Astrocyte (in vitro differentiated cells and primary cell): ENCODE data around the gene OSBPL6. TPM values are rescaled to one million over a fixed set of nuclear protein-coding genes. Genes with fewer than 3 reads are reported as not detected.

Source experiments
- DNase-seq: peaks from one replicate; pipeline ENCODE4 v3.0.0-alpha.2; 2010; ENCODE audit warnings: low read depth
- FAIRE-seq: peaks from 2 replicates; lab custom pipeline; 2011; peaks lifted over from hg19 to GRCh38; lab: Jason Lieb, UNC
- H2AFZ ChIP-seq: 2 replicates; pipeline ENCODE4 v1.6.0; 2012; ENCODE audit warnings: low read depth, low read length, inconsistent platforms
- H3K27ac ChIP-seq: 2 replicates; pipeline ENCODE4 v1.5.1; 2011; ENCODE audit warnings: low read depth, low read length, inconsistent platforms
- H3K27me3 ChIP-seq: 2 replicates; pipeline ENCODE4 v1.6.0; 2011; ENCODE audit warnings: low read length, inconsistent platforms; ENCODE audit not compliant: insufficient read depth
- H3K36me3 ChIP-seq: 2 replicates; pipeline ENCODE4 v1.5.1; 2011; ENCODE audit warnings: low read length, inconsistent platforms; ENCODE audit not compliant: insufficient read depth
- H3K4me1 ChIP-seq: 2 replicates; pipeline ENCODE4 v1.5.1; 2011; ENCODE audit warnings: low read length, inconsistent platforms; ENCODE audit not compliant: insufficient read depth
- H3K4me2 ChIP-seq: 2 replicates; pipeline ENCODE4 v1.6.0; 2012; ENCODE audit warnings: low read length, inconsistent platforms
- H3K4me3 ChIP-seq: 2 replicates; pipeline ENCODE4 v1.5.1; 2011; ENCODE audit warnings: low read depth, mild to moderate bottlenecking, low read length, inconsistent platforms; ENCODE audit not compliant: insufficient read depth
- H3K79me2 ChIP-seq: 2 replicates; pipeline ENCODE4 v1.6.0; 2012; ENCODE audit warnings: mild to moderate bottlenecking, low read length, inconsistent platforms; ENCODE audit not compliant: insufficient read depth
- H3K9ac ChIP-seq: 2 replicates; pipeline ENCODE4 v1.6.0; 2012; ENCODE audit warnings: mild to moderate bottlenecking, low read length, inconsistent platforms
- H3K9me3 ChIP-seq: 2 replicates; pipeline ENCODE4 v1.5.1; 2012; ENCODE audit warnings: low read depth, mild to moderate bottlenecking, low read length, inconsistent platforms; ENCODE audit not compliant: insufficient read depth
- H4K20me1 ChIP-seq: 2 replicates; pipeline ENCODE4 v1.6.0; 2012; ENCODE audit warnings: low read length, inconsistent platforms; ENCODE audit not compliant: insufficient read depth
- H3K27ac Mint-ChIP-seq: one replicate; pipeline ENCODE4 v1.8.0; 2021; ENCODE audit warnings: mild to moderate bottlenecking, mixed read lengths; ENCODE audit not compliant: unreplicated experiment
- H3K27me3 Mint-ChIP-seq: one replicate; pipeline ENCODE4 v1.8.0; 2021; ENCODE audit warnings: low read depth, mixed read lengths; ENCODE audit not compliant: unreplicated experiment
- H3K36me3 Mint-ChIP-seq: one replicate; pipeline ENCODE4 v1.8.0; 2021; ENCODE audit warnings: low read depth, mixed read lengths; ENCODE audit not compliant: unreplicated experiment
- H3K4me1 Mint-ChIP-seq: one replicate; pipeline ENCODE4 v1.8.0; 2021; ENCODE audit warnings: low read depth, mixed read lengths; ENCODE audit not compliant: unreplicated experiment
- H3K4me3 Mint-ChIP-seq: one replicate; pipeline ENCODE4 v1.8.0; 2021; ENCODE audit warnings: mild to moderate bottlenecking, moderate library complexity, mixed read lengths; ENCODE audit not compliant: unreplicated experiment
- H3K9me3 Mint-ChIP-seq: one replicate; pipeline ENCODE4 v1.8.0; 2021; ENCODE audit warnings: mild to moderate bottlenecking, mixed read lengths; ENCODE audit not compliant: unreplicated experiment
- CTCF ChIP-seq: IDR thresholded peaks from 2 replicates; pipeline ENCODE4 v1.5.1; 2011; ENCODE audit warnings: low read depth, mild to moderate bottlenecking, inconsistent platforms, low read length, moderate library complexity; ENCODE audit not compliant: insufficient read depth
- EZH2 ChIP-seq: IDR thresholded peaks from 2 replicates; pipeline ENCODE4 v1.6.1; 2012; ENCODE audit warnings: mild to moderate bottlenecking, low read length, inconsistent platforms; ENCODE audit not compliant: insufficient read depth
- total RNA-seq: library from RNA; stranded (reverse); gene quantifications from 2 replicates; pipeline ENCODE4 v1.2.1, GENCODE V29; 2021

OSBPL6 gene
- total RNA-seq, 1 donor from 2014 or later: 13.4 TPM

GRCh38 chr2:178449700-178450523, 255.6 kb downstream of the OSBPL6 start:
- DNase-seq (no peak), FAIRE-seq (no peak)
- Histone ChIP-seq H3K4me1 (peaks cover 14% of the 10 kb centered on the region), H3K27ac (peak overlapping the region; percentile 97), H3K9me3 (no peaks in the 10 kb centered on the region), H3K9ac (peak overlapping the region; percentile 98), H4K20me1 (peaks cover 36% of the 10 kb centered on the region), H3K27me3 (no peaks in the 10 kb centered on the region), H3K4me2 (peak overlapping the region; percentile 98), H3K4me3 (peak overlapping the region; percentile 89), H3K79me2 (peaks cover 43% of the 10 kb centered on the region), H3K36me3 (peaks cover 24% of the 10 kb centered on the region), H2AFZ (peak overlapping the region; percentile 94)
- no peaks in the 10 kb centered on the region for H3K9me3 Mint-ChIP-seq
- TF ChIP-seq CTCF (no peak), EZH2 (no peak)
- peaks cover 9% of the 10 kb centered on the region for H3K36me3 Mint-ChIP-seq
- H3K4me3 Mint-ChIP-seq: peak overlapping the region; percentile 92
- H3K4me1 Mint-ChIP-seq: peaks cover 22% of the 10 kb centered on the region
- H3K27ac Mint-ChIP-seq: peak overlapping the region; percentile 89
- H3K27me3 Mint-ChIP-seq: no peaks in the 10 kb centered on the region

GRCh38 chr2:178450524-178450773, 256.1 kb downstream of the OSBPL6 start:
- no peaks in the 10 kb centered on the region for H3K27me3 Mint-ChIP-seq
- peak overlapping the region; percentile 98 for H3K4me2 ChIP-seq
- H3K9me3 ChIP-seq: no peaks in the 10 kb centered on the region
- H3K9me3 Mint-ChIP-seq: no peaks in the 10 kb centered on the region
- FAIRE-seq: no peak
- H3K4me3 ChIP-seq: peak overlapping the region; percentile 89
- H3K36me3 Mint-ChIP-seq: peaks cover 9% of the 10 kb centered on the region
- H3K4me1 ChIP-seq: peaks cover 14% of the 10 kb centered on the region
- H4K20me1 ChIP-seq: peaks cover 32% of the 10 kb centered on the region
- H3K4me3 Mint-ChIP-seq: peak overlapping the region; percentile 92
- peaks cover 41% of the 10 kb centered on the region for H3K79me2 ChIP-seq
- H3K27ac Mint-ChIP-seq: peak overlapping the region; percentile 89
- peaks cover 24% of the 10 kb centered on the region for H3K4me1 Mint-ChIP-seq
- H3K36me3 ChIP-seq: peaks cover 19% of the 10 kb centered on the region
- H3K27me3 ChIP-seq: no peaks in the 10 kb centered on the region
- peak overlapping the region; percentile 97 for H3K27ac ChIP-seq
- peak overlapping the region; percentile 94 for H2AFZ ChIP-seq
- DNase-seq: no peak
- peak overlapping the region; percentile 98 for H3K9ac ChIP-seq
- TF ChIP-seq CTCF: no peak
- no peak for TF ChIP-seq EZH2
